Measurements from ENCODE around the gene CATSPERE.
"Not testable (repeated sequence)": the region's sequence is repeated elsewhere in the genome, so short reads cannot be mapped to it uniquely, and the experiment has no call there.

GRCh38 chr1:244484971-244485370, 23.9 kb downstream of the CATSPERE start:
- TF ChIP-seq EZH2 (IDR thresholded peaks at IDR 0.05; ENCODE audit: low read depth); CTCF (conservative IDR thresholded peaks at IDR 0.05): not testable (repeated sequence)
